IMR-90 (cell line): ENCODE results near the gene SEZ6L. TPM values are rescaled to one million over a fixed set of nuclear protein-coding genes. Genes with fewer than 3 reads are reported as not detected.

ENCODE experiments used
- ATAC-seq: fragments of 200-7000 bp; cut with Tn5 transposase; 2 replicates; pipeline ENCODE4 v1.9.1; 2020; ENCODE audit warnings: low read depth, mild to moderate bottlenecking, moderate library complexity
- BruUV-seq: library from RNA; stranded (reverse); fragments of 400-500 nt; replicated peaks from 2 replicates; lab custom pipeline; 2021; lab: Mats Ljungman, UMichigan
- CTCF ChIA-PET: fragments of 300-600 bp; formaldehyde crosslinking; extraction: SDS; loops from one replicate; lab custom pipeline; 2021; ENCODE audit warnings: antibody characterized with exemption; lab: Yijun Ruan, JAX
- POLR2A ChIA-PET: fragments of 300-600 bp; sonication (Branson Sonifier 250); formaldehyde crosslinking; loops from one replicate; lab custom pipeline; 2022; ENCODE audit warnings: antibody characterized with exemption; ENCODE audit not compliant: unreplicated experiment; lab: Charles Lee
- DNase-seq: peaks from one replicate; pipeline ENCODE4 v3.0.0; 2013
- H2AFZ ChIP-seq: replicated peaks from 2 replicates; pipeline ENCODE3; 2013; ENCODE audit warnings: low read length, mild to moderate bottlenecking; ENCODE audit not compliant: poor library complexity
- H2AK5ac ChIP-seq: 2 replicates; pipeline ENCODE4 v1.6.1; 2013; ENCODE audit warnings: low read depth, low read length, inconsistent platforms
- H2AK9ac ChIP-seq: replicated peaks from 2 replicates; pipeline ENCODE3; 2013; ENCODE audit warnings: mild to moderate bottlenecking, low read depth, low read length, moderate library complexity; ENCODE audit not compliant: poor library complexity
- H2BK120ac ChIP-seq: 2 replicates; pipeline ENCODE4 v1.6.1; 2013; ENCODE audit warnings: low read depth, low read length, inconsistent platforms
- H2BK15ac ChIP-seq: 3 replicates; pipeline ENCODE4 v1.6.1; 2013; ENCODE audit warnings: low read depth, low read length, inconsistent platforms
- H2BK20ac ChIP-seq: 2 replicates; pipeline ENCODE4 v1.6.1; 2013; ENCODE audit warnings: low read depth, mild to moderate bottlenecking, inconsistent platforms, low read length, moderate library complexity
- H2BK5ac ChIP-seq: 2 replicates; pipeline ENCODE4 v1.6.1; 2013; ENCODE audit warnings: mild to moderate bottlenecking, low read depth, low read length, inconsistent platforms; ENCODE audit not compliant: poor library complexity, severe bottlenecking
- H3K14ac ChIP-seq: replicated peaks from 2 replicates; pipeline ENCODE4 v1.6.1; 2013; ENCODE audit warnings: low read depth, low read length, inconsistent platforms
- H3K18ac ChIP-seq: 2 replicates; pipeline ENCODE4 v1.6.1; 2013; ENCODE audit warnings: low read depth, low read length, control low read depth
- H3K23ac ChIP-seq: 2 replicates; pipeline ENCODE4 v1.6.1; 2013; ENCODE audit warnings: low read depth, low read length, inconsistent platforms
- H3K27ac ChIP-seq: 2 replicates; pipeline ENCODE4 v1.5.1; 2013; ENCODE audit warnings: mild to moderate bottlenecking, control low read depth, low read length; ENCODE audit not compliant: insufficient read depth
- H3K27me3 ChIP-seq: 2 replicates; pipeline ENCODE4 v1.6.1; 2013; ENCODE audit warnings: low read length; ENCODE audit not compliant: control insufficient read depth, insufficient read depth
- H3K36me3 ChIP-seq: 2 replicates; pipeline ENCODE4 v1.6.1; 2013; ENCODE audit warnings: low read length, mixed read lengths; ENCODE audit not compliant: control insufficient read depth, insufficient read depth
- H3K4ac ChIP-seq: 2 replicates; pipeline ENCODE4 v1.6.1; 2013; ENCODE audit warnings: low read depth, low read length, inconsistent platforms
- H3K4me1 ChIP-seq: 2 replicates; pipeline ENCODE4 v1.6.1; 2013; ENCODE audit warnings: low read length, mixed read lengths; ENCODE audit not compliant: control insufficient read depth, insufficient read depth
- H3K4me2 ChIP-seq: 2 replicates; pipeline ENCODE4 v1.6.1; 2013; ENCODE audit warnings: low read depth, mild to moderate bottlenecking, control low read depth, low read length, moderate library complexity
- H3K4me3 ChIP-seq: 2 replicates; pipeline ENCODE4 v1.5.1; 2013; ENCODE audit warnings: low read depth, mild to moderate bottlenecking, control low read depth, low read length, moderate library complexity; ENCODE audit not compliant: insufficient read depth
- H3K56ac ChIP-seq: 2 replicates; pipeline ENCODE4 v1.6.1; 2013; ENCODE audit warnings: low read length, inconsistent platforms; ENCODE audit not compliant: insufficient read depth; ENCODE audit errors: extremely low read depth
- H3K79me1 ChIP-seq, 2 experiments: 2 replicates each; pipeline ENCODE4 v1.6.1; 2013; ENCODE audit warnings: low read length in 2 of 2, inconsistent platforms in 1 of 2, low read depth in 1 of 2
- H3K9ac ChIP-seq: 2 replicates; pipeline ENCODE4 v1.6.1; 2013; ENCODE audit warnings: low read depth, low read length, control low read depth
- H3K9me1 ChIP-seq: 2 replicates; pipeline ENCODE4 v1.6.1; 2013; ENCODE audit warnings: low read length, inconsistent platforms; ENCODE audit not compliant: insufficient read depth
- H3K9me3 ChIP-seq: 2 replicates; pipeline ENCODE4 v1.6.1; 2013; ENCODE audit warnings: low read length; ENCODE audit not compliant: control insufficient read depth, insufficient read depth
- H4K20me1 ChIP-seq: 2 replicates; pipeline ENCODE4 v1.6.1; 2013; ENCODE audit warnings: low read length, inconsistent platforms; ENCODE audit not compliant: insufficient read depth
- H4K5ac ChIP-seq: 2 replicates; pipeline ENCODE4 v1.6.1; 2013; ENCODE audit warnings: mild to moderate bottlenecking, low read depth, low read length, control low read depth
- H4K8ac ChIP-seq, 2 experiments: 2 replicates each; pipeline ENCODE4 v1.6.1; 2013; ENCODE audit warnings: low read depth in 2 of 2, low read length in 2 of 2, control low read depth in 1 of 2, inconsistent platforms in 1 of 2
- H4K91ac ChIP-seq: 2 replicates; pipeline ENCODE4 v1.6.1; 2013; ENCODE audit warnings: low read depth, low read length, inconsistent platforms; ENCODE audit not compliant: insufficient read depth
- RAD21 ChIP-seq: IDR thresholded peaks from 2 replicates; pipeline ENCODE4 v1.6.1; 2012; ENCODE audit warnings: low read length, improper control_type of control experiment
- WGBS, 2 experiments: methylation state at CpG; one replicate each; pipeline versions ENCODE4 v1.1.5 to v1.1.7; 2013; ENCODE audit warnings: missing lambda C conversion rate in 2 of 2; ENCODE audit not compliant: insufficient read length in 1 of 2; ENCODE audit errors: extremely low coverage in 2 of 2; 5-methylcytosine and 5-hydroxymethylcytosine counted together
- dilution Hi-C: fragments of 300-500 bp; cut with HindIII; formaldehyde crosslinking; loops from one replicate; pipeline ENCODE4 v1.14.3; 2018; ENCODE audit warnings: low sequenced_read_pairs; ENCODE audit not compliant: unreplicated experiment
- in situ Hi-C: fragments of 300-500 bp; cut with MboI; formaldehyde crosslinking; loops from 3 replicates; pipeline ENCODE4 v1.14.3; 2019; ENCODE audit warnings: low sequenced_read_pairs, inconsistent platforms, mixed read lengths
- intact Hi-C: fragments of 100-400 bp; cut with micrococcal nuclease; formaldehyde crosslinking; loops from 2 replicates; pipeline ENCODE4 v1.10.0; 2022
- polyA plus RNA-seq, 3 experiments: library from polyadenylated mRNA; depleted of rRNA; stranded (reverse); fragments of >200 nt; gene quantifications; 2 replicates each; pipeline ENCODE4 v1.2.3, GENCODE V29; 2012; ENCODE audit warnings: low replicate concordance in 1 of 3
- total RNA-seq: library from RNA; depleted of rRNA; stranded (reverse); fragments of >200 nt; gene quantifications from 2 replicates; pipeline ENCODE4 v1.2.3, GENCODE V29; 2012

Gene SEZ6L
- total and polyA plus RNA-seq, 2 of the 4 experiments (the other 2 are of a cell fraction): not detected

GRCh38 chr22:26170795-26171580 lies 1.7 kb downstream of the SEZ6L start:
- no peak overlapping the region for H2BK20ac ChIP-seq
- no peak overlapping the region for H3K27ac ChIP-seq
- DNase-seq: no peak
- intact Hi-C loops (no loop called here), dilution Hi-C loops (no loop called here), in situ Hi-C loops (no loop called here)
- no peak overlapping the region for H2BK120ac ChIP-seq
- H3K56ac ChIP-seq: no peak overlapping the region
- no peak overlapping the region for H3K18ac ChIP-seq
- no peak overlapping the region for H2AK5ac ChIP-seq
- H3K23ac ChIP-seq: no peak overlapping the region
- no peak overlapping the region for H2BK15ac ChIP-seq
- H3K4ac ChIP-seq: no peak overlapping the region
- no peak overlapping the region for H4K91ac ChIP-seq
- no peak overlapping the region for H4K5ac ChIP-seq
- H3K4me2 ChIP-seq: no peak overlapping the region
- CTCF ChIA-PET: interaction anchor here (1.3 kb wide), 1 partner anchor 35 kb away, joined by 4 read pairs; no protein-coding TSS in a partner anchor
- 7% methylated on average over 6 of the region's 14 CpGs; no CpG with 5 or more reads in 1 of the 2 experiments for WGBS, 2 experiments
- ATAC-seq: no peak
- no peaks in the 10 kb centered on the region for H3K4me1 ChIP-seq
- no peaks in the 10 kb centered on the region for H3K79me1 ChIP-seq
- no peaks in the 10 kb centered on the region for H4K20me1 ChIP-seq
- no peak overlapping the region for H4K8ac ChIP-seq
- POLR2A ChIA-PET: no interaction called here
- BruUV-seq: no TSS peak
- peaks cover 14% of the 10 kb centered on the region for H3K27me3 ChIP-seq
- H2AFZ ChIP-seq: no peak overlapping the region
- no peak overlapping the region for H2AK9ac ChIP-seq
- H3K14ac ChIP-seq: no peak overlapping the region
- no peak for TF ChIP-seq RAD21
- no peaks in the 10 kb centered on the region for H3K36me3 ChIP-seq
- no peak overlapping the region for H3K4me3 ChIP-seq
- H3K9me1 ChIP-seq: no peaks in the 10 kb centered on the region
- no peak overlapping the region for H2BK5ac ChIP-seq
- H3K9me3 ChIP-seq: no peaks in the 10 kb centered on the region; the same call in 1 of the 2 replicates
- H3K9ac ChIP-seq: no peak overlapping the region
